SJSA1 (cell line): ENCODE data around the gene ABHD5. TPM values are rescaled to one million over a fixed set of nuclear protein-coding genes. Genes with fewer than 3 reads are reported as not detected.

Source experiments
- DNase-seq, 2 experiments: peaks; one replicate each; pipeline ENCODE4 v3.0.0-alpha.2; 2015 to 2020; ENCODE audit warnings: low spot score in 2 of 2, low read depth in 1 of 2
- H3K27ac ChIP-seq: fragments of 250-450 bp; sonication (Bioruptor Pico); 2 replicates; pipeline ENCODE4 v1.5.1; 2020; ENCODE audit warnings: mild to moderate bottlenecking, moderate library complexity
- H3K27me3 ChIP-seq: fragments of 250-450 bp; sonication (Bioruptor Pico); replicated peaks from 2 replicates; pipeline ENCODE4 v1.5.1; 2020; ENCODE audit warnings: mild to moderate bottlenecking, moderate library complexity
- H3K36me3 ChIP-seq: fragments of 250-450 bp; sonication (Bioruptor Pico); 2 replicates; pipeline ENCODE4 v1.5.1; 2020; ENCODE audit warnings: mild to moderate bottlenecking
- H3K4me1 ChIP-seq: fragments of 250-450 bp; sonication (Bioruptor Pico); replicated peaks from 2 replicates; pipeline ENCODE4 v1.6.1; 2021; ENCODE audit warnings: mild to moderate bottlenecking
- H3K4me3 ChIP-seq: fragments of 250-450 bp; sonication (Bioruptor Pico); 2 replicates; pipeline ENCODE4 v1.5.1; 2020; ENCODE audit warnings: mild to moderate bottlenecking
- H3K9me3 ChIP-seq: fragments of 250-450 bp; sonication (Bioruptor Pico); replicated peaks from 2 replicates; pipeline ENCODE4 v1.5.1; 2020; ENCODE audit warnings: mild to moderate bottlenecking
- total RNA-seq: library from RNA; depleted of rRNA; stranded (reverse); fragments of >200 nt; shearing (Covaris generic); gene quantifications from 2 replicates; pipeline ENCODE4 v1.2.3, GENCODE V29; 2014

ABHD5 gene
- total RNA-seq, 1 experiment from 2014 or later, result 18.6 TPM

DNA sequence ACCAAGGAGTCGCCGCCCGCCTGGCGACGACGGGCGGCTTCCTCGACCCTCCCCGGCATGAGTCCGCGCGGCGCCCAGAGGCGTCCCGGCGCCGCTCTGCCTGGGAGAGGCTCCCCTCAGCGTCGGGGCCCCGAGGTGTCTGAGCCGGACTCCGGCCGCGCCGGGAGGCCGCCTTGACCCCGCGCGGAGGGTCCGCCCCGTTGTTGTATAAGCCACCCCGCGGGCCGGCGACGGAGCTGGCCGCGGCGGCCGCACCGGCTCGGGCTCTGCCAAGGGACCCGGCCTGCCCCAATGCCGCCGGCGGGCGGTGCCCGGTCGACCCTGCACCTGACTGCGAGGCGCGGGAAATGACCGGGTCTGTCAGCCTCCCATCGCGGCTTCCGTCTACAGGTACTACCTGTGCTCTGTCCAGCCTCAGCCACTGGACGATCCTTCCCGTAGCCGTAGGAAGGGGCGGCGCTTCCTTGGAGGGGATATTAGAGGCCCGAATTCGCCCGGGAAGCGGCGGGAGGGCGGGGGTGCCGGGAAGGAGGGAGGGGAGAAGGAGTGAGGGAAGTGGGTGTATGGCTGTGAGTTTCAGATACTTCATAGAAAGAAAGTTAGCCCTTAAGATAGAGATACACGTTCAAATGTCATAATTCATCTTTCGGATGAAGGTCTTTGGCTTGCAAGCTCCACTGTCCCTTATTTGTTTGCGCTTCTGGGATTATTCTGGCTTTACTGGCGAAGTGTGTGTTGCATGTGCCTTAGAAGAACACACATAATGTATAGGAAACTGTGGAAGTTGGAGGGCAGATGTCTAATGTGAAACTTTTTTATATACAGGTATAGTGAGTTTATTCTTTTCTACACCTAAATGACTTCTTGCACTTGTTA lies 620 bp downstream of the ABHD5 start:
- H3K27ac ChIP-seq, result peak overlapping the region; percentile 11; the same call in 1 of the 2 replicates
- H3K4me1 ChIP-seq, result peaks cover 17% of the 10 kb centered on the region
- H3K4me3 ChIP-seq, result peak overlapping the region; percentile 77
- peaks cover 5% of the 10 kb centered on the region; the same call in 1 of the 2 replicates for H3K36me3 ChIP-seq
- no peaks in the 10 kb centered on the region for H3K9me3 ChIP-seq
- DNase-seq, result peak in 1 of 2 experiments; percentile 48
- H3K27me3 ChIP-seq, result no peaks in the 10 kb centered on the region

DNA sequence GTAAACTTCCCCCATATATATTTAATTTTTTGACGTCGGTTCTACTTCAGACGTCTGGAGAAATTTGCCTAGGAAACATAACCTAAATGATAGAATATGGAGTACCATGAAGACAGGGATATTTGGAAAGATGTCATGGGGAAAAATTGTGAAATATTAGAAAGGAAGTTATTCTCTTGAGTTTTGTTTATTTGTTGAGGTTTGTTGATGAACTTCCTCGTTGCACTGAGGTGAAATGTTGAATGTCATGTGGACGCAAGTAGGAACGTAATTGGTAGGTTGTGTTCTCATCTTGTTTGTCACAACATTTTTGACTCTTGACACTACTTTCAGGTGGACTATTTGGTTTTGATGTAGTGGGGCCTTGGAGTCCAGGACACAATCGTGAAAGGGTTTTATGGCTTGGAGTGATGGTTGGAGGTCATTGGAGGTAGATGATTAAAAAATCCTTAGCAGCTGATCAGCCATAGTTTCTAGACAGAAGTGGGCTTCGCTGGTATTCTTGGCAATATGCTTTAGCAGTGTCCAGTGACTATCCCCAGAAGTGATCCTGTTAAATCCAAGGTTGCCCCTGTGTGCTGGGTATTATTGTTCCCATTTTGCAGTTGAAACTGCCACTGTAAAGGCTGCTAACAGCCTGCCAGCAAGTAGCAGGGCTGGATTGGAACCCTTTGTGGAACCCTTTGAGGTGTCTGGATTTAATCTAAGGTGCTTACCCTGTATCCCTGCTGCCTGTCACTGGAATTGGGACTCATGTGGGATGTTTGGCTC lies 1.5 kb downstream of the ABHD5 start:
- no peak for DNase-seq
- Histone ChIP-seq H3K4me3 (peak overlapping the region; percentile 77; the same call in 1 of the 2 replicates), H3K4me1 (peaks cover 17% of the 10 kb centered on the region), H3K36me3 (peaks cover 5% of the 10 kb centered on the region; the same call in 1 of the 2 replicates), H3K27ac (no peak overlapping the region), H3K9me3 (no peaks in the 10 kb centered on the region), H3K27me3 (no peaks in the 10 kb centered on the region)

DNA sequence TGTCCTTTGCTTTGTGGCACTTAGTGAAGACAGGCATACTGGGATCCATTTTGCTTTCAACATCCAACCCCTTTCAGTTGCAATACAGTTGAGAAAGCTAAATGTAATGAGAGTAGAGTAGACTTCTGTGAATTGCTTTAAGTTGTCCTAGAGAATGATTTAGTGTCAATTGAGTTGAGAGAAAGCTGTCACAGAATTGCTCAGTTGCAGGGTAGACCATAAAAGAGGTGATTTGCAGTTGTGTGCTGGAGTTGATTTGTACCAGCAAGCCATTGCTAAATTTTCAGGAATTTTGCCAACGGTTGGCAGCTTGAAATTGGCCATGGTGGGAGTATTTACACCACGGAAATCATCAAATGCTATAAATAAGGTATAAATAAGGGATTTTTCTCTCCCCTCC lies 2.2 kb downstream of the ABHD5 start:
- DNase-seq, result no peak
- peaks cover 5% of the 10 kb centered on the region; the same call in 1 of the 2 replicates for H3K36me3 ChIP-seq
- no peak overlapping the region for H3K27ac ChIP-seq
- no peaks in the 10 kb centered on the region for H3K9me3 ChIP-seq
- no peaks in the 10 kb centered on the region for H3K27me3 ChIP-seq
- no peak overlapping the region for H3K4me3 ChIP-seq
- peaks cover 17% of the 10 kb centered on the region for H3K4me1 ChIP-seq

DNA sequence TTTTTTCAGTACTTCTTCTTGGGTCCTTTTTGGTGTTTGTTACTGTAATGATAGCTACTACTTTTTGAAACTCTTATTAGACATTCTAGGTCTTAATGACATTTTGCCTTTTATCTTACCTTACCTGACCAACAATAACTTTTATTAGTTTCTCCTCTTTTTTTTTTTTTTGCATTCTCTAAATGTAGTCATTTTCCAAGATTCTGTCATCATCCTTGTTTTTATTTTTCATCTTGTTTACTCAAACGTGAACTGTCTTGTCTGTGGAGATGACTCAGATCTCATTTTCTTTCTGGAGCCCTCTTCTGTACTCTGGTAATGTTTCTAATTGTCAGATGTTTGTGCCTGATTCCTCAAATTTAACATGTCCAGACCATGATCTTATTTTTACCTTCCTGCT lies 2.9 kb downstream of the ABHD5 start:
- H3K27ac ChIP-seq, result no peak overlapping the region
- peaks cover 5% of the 10 kb centered on the region; the same call in 1 of the 2 replicates for H3K36me3 ChIP-seq
- no peak for DNase-seq
- no peak overlapping the region for H3K4me3 ChIP-seq
- H3K4me1 ChIP-seq, result peaks cover 17% of the 10 kb centered on the region
- no peaks in the 10 kb centered on the region for H3K9me3 ChIP-seq
- no peaks in the 10 kb centered on the region for H3K27me3 ChIP-seq

DNA sequence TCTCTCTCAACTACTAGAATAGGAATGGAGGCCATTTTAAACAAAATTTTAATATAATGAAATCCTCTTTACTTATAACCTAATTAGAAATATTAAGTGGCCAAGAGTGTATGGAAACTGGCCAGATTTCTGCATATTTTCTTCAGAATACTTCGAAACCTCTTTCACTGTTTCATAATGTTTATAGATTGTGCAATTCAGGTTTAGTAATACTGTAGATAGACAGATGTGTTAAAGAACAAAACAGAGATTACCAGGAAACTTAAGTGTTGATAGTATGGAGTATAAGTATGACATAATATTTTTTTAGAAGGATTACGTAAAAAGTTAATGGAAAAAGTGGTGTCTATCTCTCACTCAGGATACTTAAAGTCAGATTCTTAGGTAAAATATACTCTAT lies 4.7 kb downstream of the ABHD5 start:
- H3K4me1 ChIP-seq, result peaks cover 12% of the 10 kb centered on the region
- no peak overlapping the region for H3K27ac ChIP-seq
- H3K4me3 ChIP-seq, result no peak overlapping the region
- H3K36me3 ChIP-seq, result peaks cover 7% of the 10 kb centered on the region; the same call in 1 of the 2 replicates
- no peaks in the 10 kb centered on the region for H3K27me3 ChIP-seq
- DNase-seq, result no peak
- H3K9me3 ChIP-seq, result no peaks in the 10 kb centered on the region

DNA sequence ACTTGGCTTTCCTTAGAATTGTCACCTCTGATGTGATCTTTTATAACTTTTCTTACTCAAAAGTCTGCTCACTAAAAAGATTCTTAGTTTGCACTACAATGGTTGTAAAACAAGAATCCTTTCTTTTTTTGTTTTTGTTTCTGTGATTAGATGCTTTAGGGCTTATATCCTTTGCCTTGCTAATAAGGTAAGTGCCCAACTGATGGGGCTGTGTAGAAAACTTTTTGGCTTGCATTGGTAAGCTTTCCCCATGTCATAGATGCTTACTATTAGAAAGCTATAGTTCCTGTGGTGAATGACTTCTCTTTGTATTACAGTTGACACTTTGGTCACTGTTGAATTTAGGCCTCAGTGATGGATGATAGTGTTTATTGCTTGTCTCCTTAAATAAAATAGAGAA lies 5.1 kb downstream of the ABHD5 start:
- H3K27ac ChIP-seq, result no peak overlapping the region
- DNase-seq, result no peak
- peaks cover 6% of the 10 kb centered on the region; the same call in 1 of the 2 replicates for H3K36me3 ChIP-seq
- H3K4me3 ChIP-seq, result no peak overlapping the region
- peaks cover 10% of the 10 kb centered on the region; the same call in 1 of the 2 replicates for H3K4me1 ChIP-seq
- no peaks in the 10 kb centered on the region for H3K9me3 ChIP-seq
- H3K27me3 ChIP-seq, result no peaks in the 10 kb centered on the region

DNA sequence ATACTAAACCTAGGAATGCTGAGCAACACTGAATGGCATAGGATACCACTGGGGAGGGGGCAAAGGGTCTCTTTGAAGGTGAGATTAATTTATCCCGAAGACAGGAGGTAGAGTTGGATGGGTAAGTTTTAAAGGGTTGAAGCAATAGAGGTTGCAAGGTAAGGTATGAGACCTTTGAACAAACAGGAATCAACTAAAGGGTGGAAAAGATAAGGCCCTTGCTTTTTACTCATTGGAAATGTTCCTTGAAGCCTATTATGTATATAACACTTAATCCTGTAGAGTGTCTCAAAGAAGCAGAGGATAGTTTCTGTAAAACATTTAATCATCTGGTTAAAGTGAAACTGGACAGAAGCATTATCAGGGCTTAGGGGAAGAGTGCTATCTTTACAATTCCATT lies 5.7 kb downstream of the ABHD5 start:
- DNase-seq, result no peak
- peaks cover 10% of the 10 kb centered on the region; the same call in 1 of the 2 replicates for H3K4me1 ChIP-seq
- no peak overlapping the region for H3K4me3 ChIP-seq
- no peaks in the 10 kb centered on the region for H3K9me3 ChIP-seq
- 0 out of 2 replicates have a peak, but pooled peaks cover 2% of the 10 kb centered on the region for H3K36me3 ChIP-seq
- H3K27me3 ChIP-seq, result no peaks in the 10 kb centered on the region
- no peak overlapping the region for H3K27ac ChIP-seq

DNA sequence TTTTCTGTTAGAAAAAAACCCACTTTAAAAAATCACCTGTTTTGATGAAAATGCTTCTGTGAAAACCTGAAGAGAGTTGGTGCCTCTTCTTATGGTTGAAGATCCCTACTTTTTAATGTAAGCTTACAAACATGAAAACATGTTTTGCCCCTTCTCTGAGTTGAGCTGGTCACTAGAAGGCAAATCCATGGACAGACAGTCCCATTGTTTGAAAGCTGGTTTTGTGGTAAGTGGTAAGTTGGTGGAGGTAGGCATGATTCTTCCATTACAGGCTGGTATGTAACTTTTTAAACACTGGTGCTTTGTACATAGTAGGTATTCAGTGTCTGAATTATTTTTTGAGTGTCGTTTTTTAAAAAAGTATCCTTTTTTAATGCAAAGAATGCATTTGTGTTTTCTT lies 6.1 kb downstream of the ABHD5 start:
- Histone ChIP-seq H3K27ac (no peak overlapping the region), H3K4me1 (peaks cover 6% of the 10 kb centered on the region; the same call in 1 of the 2 replicates), H3K36me3 (0 out of 2 replicates have a peak, but pooled peaks cover 2% of the 10 kb centered on the region), H3K9me3 (no peaks in the 10 kb centered on the region), H3K27me3 (no peaks in the 10 kb centered on the region), H3K4me3 (no peak overlapping the region)
- DNase-seq, result no peak

DNA sequence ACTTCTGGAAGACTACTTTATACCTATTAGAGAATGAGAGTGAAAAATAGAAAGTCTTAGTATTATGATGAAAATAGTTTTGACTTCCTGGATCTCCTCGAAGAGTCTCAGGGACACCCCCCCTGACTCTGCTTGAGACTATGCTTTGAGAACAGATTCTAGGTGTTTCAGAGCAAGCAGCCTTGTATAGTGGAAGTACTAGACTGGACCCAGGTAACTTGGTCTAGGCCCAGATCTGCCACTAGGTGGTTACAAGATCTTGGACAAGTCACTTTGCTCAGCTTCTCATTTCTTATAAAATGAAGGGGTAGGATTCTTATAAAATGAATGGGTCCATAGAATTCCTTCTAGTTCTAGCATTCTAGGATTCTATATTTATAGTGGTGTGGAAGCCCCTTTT lies 9.1 kb downstream of the ABHD5 start:
- no peak for DNase-seq
- Histone ChIP-seq H3K27me3 (no peaks in the 10 kb centered on the region), H3K27ac (no peak overlapping the region)

DNA sequence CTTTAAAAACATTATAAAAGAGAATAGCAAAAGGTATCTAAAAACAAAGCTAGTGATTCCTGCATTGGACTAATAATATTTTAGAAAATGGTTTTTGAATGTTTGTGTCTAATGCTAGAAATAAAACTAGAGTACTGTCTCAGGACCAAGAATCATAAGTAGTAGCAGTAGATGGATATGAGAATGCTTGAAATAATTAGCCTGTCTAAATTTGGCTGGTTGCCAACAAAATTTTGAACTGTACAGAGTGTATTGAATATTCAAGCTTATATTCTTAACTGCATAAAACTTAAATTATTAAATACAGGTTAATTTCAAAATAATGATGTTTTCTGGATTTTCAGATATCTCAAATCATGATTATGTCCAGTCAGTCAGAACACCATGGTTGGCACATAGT lies 14.0 kb downstream of the ABHD5 start:
- DNase-seq, result no peak
- Histone ChIP-seq H3K36me3 (peaks cover 3% of the 10 kb centered on the region; the same call in 1 of the 2 replicates), H3K4me1 (peaks cover 12% of the 10 kb centered on the region), H3K27me3 (no peaks in the 10 kb centered on the region), H3K4me3 (no peak overlapping the region), H3K27ac (no peak overlapping the region), H3K9me3 (no peaks in the 10 kb centered on the region)

More for the DNA sequence above, 9.1 kb downstream of the ABHD5 start:
- Histone ChIP-seq H3K9me3 (no peaks in the 10 kb centered on the region), H3K36me3 (peaks cover 5% of the 10 kb centered on the region; the same call in 1 of the 2 replicates), H3K4me1 (no peaks in the 10 kb centered on the region), H3K4me3 (no peak overlapping the region)

DNA sequence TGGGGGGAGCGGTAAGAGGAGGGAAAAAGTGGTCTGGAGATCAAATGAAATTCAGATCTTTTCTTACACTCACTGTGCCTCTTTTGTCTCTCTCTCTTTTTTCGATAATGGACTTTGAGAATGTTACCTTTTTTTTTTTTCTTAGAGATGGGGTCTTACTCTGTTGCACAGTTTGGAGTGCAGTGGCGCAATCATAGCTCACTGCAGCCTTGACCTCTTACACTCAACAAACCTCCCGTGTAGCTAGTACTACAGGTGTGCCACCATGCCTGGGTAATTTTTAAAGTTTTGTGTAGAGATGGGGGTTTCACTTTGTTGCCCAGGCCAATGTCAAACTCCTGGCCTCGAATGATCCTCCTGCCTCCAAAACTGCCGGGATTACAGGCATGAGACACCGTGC lies 15.6 kb downstream of the ABHD5 start:
- H3K4me3 ChIP-seq, result no peak overlapping the region
- DNase-seq, result no peak
- peaks cover 12% of the 10 kb centered on the region for H3K4me1 ChIP-seq
- no peaks in the 10 kb centered on the region for H3K9me3 ChIP-seq
- H3K27me3 ChIP-seq, result no peaks in the 10 kb centered on the region
- H3K27ac ChIP-seq, result no peak overlapping the region
- H3K36me3 ChIP-seq, result peaks cover 2% of the 10 kb centered on the region; the same call in 1 of the 2 replicates

DNA sequence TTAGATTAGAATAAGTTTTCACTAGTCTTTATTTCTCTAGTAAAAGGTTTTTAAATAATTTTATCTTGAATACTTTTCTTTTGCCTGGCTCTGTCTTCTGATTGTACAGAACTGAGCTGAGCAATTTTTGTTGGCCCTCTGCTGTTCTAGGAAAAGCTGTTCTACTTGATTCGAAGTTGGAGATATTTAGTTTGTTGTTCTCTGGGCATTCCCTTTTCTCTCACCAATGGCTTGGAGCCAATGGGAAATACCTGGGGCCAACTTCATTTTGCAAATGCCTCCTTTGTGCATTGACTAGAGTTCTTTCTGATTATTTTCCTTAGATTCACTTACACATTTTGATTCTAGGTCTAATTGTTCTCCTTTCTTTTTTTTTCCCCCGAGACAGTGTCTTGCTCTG lies 16.5 kb downstream of the ABHD5 start:
- Histone ChIP-seq H3K27ac (no peak overlapping the region), H3K4me1 (peaks cover 12% of the 10 kb centered on the region)

DNA sequence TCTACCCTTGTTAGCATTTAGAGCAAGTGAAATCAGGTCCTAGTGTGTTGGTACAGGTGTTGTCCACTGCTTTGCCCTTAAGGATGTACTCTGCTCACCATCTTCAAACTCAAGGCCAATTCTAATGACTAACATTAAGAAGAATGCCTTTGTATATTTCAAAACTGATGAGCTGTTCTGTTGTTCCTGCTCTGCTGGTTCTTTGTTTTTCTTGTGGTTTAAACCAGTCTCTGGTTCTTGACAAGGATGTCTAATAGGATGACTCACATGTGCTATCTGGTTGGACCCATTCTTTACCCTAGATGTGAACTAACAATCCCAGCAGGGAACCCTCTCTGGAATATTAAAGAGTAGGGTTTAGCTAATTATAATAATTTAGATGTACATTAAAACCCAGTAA lies 17.3 kb downstream of the ABHD5 start:
- H3K4me3 ChIP-seq, result no peak overlapping the region
- no peak overlapping the region for H3K27ac ChIP-seq
- H3K27me3 ChIP-seq, result no peaks in the 10 kb centered on the region
- peaks cover 9% of the 10 kb centered on the region; the same call in 1 of the 2 replicates for H3K36me3 ChIP-seq
- H3K4me1 ChIP-seq, result peaks cover 12% of the 10 kb centered on the region
- H3K9me3 ChIP-seq, result no peaks in the 10 kb centered on the region
- DNase-seq, result peak in 1 of 2 experiments; percentile 68

More for the DNA sequence above, 16.5 kb downstream of the ABHD5 start:
- H3K9me3 ChIP-seq, result no peaks in the 10 kb centered on the region
- H3K4me3 ChIP-seq, result no peak overlapping the region
- no peak for DNase-seq
- peaks cover 10% of the 10 kb centered on the region for H3K36me3 ChIP-seq
- H3K27me3 ChIP-seq, result no peaks in the 10 kb centered on the region
